ENCODE measurements around the gene TMEM14C.

GRCh38 chr6:10690651-10691445 lies 32.0 kb upstream of the TMEM14C start:
- TF ChIP-seq FOXM1 (IDR thresholded peaks at IDR 0.05; ENCODE audit: borderline replicate concordance) (no peak), CTBP1 (IDR thresholded peaks at IDR 0.05; ENCODE audit: borderline replicate concordance) (no peak), TARDBP (IDR thresholded peaks at IDR 0.05) (no peak)

Measured in HEK293T (cell line).